AG10803 (cell line): Measurements from ENCODE around the gene MICAL2.

Experiments
- DNase-seq: peaks from one replicate; pipeline ENCODE4 v3.0.0; 2010; ENCODE audit warnings: low read depth
- H3K4me3 ChIP-seq: 2 replicates; pipeline ENCODE4 v1.5.1; 2011; ENCODE audit warnings: mild to moderate bottlenecking, low read length, control low read depth
- TF ChIP-seq, protein P1 (sequence below): conservative IDR thresholded peaks from 2 replicates; pipeline ENCODE4 v1.5.1; 2011; ENCODE audit warnings: mild to moderate bottlenecking, low read length, control low read depth, inconsistent platforms

The MICAL2 gene

DNA sequence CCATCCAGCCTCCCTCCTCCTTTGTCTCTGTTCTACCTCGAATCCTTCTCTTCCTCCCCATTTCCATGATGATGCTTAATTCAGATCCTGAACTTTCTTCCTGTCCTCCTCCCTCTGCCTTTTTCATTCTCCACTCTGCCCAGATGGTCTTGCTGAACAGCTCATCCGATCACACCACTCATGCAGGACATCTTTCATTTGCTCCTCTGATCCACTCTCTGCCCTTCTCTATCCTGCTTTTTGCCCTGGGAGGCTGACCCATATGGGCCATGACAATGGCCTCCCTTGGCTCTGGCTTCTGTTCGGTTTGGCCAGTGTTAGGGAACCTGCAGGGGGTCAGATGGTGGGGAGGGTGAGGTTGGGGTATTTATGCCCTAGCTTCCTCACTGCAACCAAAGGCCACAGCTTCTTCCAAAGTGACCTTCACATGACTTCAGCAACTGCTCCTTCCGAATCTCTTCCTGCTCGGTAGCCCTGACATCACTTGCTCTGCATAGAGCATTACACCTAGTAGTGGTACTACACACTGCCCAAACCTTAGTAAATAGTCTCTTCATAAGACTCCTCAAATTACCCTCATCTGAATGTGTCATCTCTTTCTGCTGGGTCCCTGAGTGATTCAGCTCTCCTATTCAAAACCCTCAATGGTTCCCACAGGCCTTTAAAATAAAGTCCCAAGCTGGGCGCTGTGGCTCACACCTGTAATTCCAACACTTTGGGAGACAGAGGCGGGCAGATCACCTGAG is 32.7 kb upstream of the MICAL2 start:
- TF ChIP-seq, protein P1, sequence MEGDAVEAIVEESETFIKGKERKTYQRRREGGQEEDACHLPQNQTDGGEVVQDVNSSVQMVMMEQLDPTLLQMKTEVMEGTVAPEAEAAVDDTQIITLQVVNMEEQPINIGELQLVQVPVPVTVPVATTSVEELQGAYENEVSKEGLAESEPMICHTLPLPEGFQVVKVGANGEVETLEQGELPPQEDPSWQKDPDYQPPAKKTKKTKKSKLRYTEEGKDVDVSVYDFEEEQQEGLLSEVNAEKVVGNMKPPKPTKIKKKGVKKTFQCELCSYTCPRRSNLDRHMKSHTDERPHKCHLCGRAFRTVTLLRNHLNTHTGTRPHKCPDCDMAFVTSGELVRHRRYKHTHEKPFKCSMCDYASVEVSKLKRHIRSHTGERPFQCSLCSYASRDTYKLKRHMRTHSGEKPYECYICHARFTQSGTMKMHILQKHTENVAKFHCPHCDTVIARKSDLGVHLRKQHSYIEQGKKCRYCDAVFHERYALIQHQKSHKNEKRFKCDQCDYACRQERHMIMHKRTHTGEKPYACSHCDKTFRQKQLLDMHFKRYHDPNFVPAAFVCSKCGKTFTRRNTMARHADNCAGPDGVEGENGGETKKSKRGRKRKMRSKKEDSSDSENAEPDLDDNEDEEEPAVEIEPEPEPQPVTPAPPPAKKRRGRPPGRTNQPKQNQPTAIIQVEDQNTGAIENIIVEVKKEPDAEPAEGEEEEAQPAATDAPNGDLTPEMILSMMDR = no peak
- no peak for DNase-seq
- H3K4me3 ChIP-seq = no peak overlapping the region

DNA sequence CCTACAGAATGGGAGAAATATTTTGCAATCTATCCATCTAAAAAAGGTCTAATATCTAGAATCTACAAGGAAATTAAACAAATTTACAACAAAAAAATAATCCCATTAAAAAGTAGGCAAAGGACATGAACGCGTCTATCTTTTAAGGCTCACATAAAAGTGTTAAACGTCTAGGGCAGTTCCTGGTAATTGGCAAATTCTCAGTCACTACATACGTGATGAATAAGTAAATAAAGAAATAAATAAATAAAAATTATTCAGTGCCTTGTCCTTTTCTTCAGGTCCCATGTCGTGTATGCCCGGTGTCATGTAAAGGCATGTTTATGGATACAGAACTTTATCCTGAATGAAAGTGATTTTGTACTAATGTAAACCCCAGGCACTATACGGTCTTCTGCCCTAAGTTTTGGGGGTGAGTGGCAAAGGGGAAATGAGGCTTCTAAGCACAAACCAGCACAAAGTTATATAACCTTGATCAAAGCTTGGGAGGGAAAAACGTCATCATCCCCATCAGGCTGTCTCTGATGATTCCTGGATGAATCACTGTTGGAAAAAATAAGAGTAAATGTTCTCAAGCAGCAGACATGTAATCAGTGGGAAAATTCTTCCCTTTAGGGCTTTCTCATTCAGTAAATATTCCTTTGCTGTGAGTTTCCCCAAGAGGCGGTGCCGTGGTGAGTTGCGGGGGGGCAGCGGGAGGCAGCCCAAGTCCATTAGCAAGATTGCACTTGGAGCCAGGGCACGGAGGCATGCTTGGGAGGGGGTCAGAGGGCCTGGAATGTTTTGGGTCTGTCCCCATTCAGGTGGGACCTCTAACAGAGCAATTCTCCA is 30.4 kb upstream of the MICAL2 start:
- TF ChIP-seq, protein P1 = no peak
- peak; percentile 98 for DNase-seq
- H3K4me3 ChIP-seq = no peak overlapping the region

DNA sequence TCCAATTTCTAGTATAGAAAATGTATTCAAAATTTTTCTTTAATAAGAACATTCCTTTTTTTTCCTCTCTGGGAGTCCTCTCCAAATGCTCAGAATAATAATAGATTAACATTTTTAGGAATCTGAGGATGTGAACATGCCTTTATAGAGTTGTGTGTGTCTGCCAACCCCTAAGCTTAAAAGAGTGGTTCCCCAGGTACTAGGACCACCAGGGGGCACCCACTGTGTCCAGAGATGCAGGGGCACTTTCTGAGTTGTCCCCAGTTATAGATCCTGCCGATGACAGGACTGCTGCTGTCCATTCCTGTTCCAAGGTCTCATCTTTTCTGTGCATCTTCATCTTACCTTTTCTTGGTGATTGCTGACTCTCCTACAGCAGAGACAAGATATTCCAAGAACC is 27.0 kb upstream of the MICAL2 start:
- no peak for DNase-seq
- no peak overlapping the region for H3K4me3 ChIP-seq
- TF ChIP-seq, protein P1 = no peak

DNA sequence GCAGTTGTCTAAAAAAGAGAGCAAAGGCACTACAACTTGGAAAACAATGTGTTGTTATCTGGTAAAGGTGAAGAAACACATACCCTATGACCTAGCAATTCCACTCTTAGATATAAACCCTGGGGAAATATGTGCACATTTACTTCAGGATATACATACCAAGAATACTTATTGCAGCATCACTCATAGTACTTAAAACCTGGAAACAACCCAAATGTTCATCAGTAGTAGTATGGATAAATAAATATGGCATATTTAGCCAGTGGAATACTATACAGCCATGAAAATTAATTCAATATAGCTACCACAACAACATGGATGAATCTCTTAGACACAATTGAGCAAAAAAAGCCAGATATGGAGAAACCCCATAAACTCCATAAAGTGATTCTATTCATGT is 26.1 kb upstream of the MICAL2 start:
- no peak for DNase-seq
- TF ChIP-seq, protein P1 = no peak
- H3K4me3 ChIP-seq = no peak overlapping the region

DNA sequence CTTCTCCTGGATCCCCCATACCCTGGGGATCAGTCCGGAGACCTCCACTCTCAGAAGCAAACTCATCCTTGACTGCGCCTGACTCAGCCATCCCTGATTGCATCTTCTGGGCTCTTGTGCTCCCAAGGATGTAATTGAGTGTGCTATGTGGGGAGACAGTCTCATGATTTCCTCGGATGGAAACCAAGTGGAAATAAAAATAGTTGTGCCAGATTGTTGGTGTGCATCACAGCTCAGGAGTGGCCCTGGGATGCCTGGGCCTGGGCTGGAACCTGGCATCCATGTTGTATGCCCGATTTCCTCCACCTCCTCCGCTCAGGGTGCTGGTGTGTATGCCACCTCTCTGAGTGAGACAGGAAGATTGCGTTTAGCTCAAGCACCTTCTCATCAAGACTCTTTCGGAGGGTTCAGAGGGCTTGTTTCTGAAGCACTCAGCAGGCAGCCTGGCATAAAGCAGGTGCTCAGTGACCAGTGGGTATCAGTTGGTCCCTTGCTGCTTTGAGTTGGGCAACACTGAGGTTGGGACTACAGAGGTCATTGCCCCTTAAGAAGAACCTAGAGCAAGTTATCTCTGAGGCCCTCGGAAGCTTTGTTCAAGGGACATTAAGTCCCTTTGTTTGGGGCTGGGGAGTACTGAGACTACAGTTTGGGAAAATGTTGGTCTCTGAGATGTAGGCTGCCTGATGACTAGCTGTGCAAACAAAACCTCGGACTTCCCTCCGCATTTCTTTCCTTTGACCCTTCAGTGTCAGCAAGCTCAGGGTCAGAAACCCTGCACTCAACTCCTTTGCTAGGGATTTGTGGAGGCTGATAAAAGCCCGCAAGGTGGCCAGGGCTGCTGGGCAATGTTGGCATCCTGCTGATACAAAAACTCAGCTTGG is 24.8 kb upstream of the MICAL2 start:
- peak; percentile 63 for DNase-seq
- H3K4me3 ChIP-seq = peak overlapping the region; percentile 47
- TF ChIP-seq, protein P1 = no peak

DNA sequence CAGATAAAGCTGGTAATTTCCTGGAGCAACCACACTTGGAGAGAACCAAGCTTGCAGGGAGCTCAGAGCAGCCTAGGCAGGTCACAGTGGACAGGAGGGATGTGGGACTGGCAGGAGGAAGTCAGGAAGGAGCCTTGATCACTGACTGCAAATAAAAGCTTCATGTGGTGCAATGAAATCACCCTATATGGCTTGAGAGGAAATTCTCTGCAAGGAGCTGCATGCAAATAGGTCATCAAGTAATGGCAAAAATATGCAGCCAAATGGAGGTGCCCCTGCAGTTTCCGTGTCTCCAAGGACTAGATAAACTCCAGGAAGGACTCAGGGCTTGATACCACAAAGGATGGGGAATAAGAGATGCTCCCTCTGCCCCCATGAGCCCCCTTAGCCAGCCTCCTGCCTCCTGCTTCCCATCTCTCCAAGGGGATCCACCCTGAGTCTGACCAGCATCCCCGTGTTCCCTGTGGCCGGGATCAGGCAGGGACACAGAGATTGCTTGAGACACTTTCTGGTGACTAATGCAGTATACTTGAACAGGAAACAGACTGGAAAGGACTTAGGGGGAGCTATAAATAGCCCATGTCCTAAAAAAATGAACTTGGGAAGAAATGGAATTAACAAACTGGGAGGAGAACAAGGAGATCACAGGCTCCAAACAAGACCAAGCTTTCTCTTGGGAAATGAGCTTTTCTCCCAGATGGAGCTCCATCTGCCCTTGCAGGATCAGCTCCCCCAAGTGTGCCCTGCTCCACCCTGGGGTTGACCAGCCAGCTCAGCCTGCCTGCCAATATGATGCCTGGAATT is 23.9 kb upstream of the MICAL2 start:
- TF ChIP-seq, protein P1 = no peak
- DNase-seq = peak; percentile 98
- peak overlapping the region; percentile 60 for H3K4me3 ChIP-seq
